OCI-LY7 (cell line): ENCODE measurements around the gene ZIC2.

Source experiments
- EZH2phosphoT487 ChIP-seq: fragments of 200-600 bp; sonication (generic); IDR thresholded peaks from 2 replicates; pipeline ENCODE4 v1.6.1; 2018; ENCODE audit warnings: low read depth, borderline replicate concordance, mild to moderate bottlenecking, mixed run types, antibody characterized with exemption, low read length, moderate library complexity, mixed read lengths
- TF ChIP-seq, protein P1 (sequence below): fragments of 200-600 bp; sonication (generic); conservative IDR thresholded peaks from 2 replicates; pipeline ENCODE4 v1.5.1; 2014; ENCODE audit warnings: mild to moderate bottlenecking, antibody characterized with exemption, low read length, moderate library complexity, mixed read lengths

DNA sequence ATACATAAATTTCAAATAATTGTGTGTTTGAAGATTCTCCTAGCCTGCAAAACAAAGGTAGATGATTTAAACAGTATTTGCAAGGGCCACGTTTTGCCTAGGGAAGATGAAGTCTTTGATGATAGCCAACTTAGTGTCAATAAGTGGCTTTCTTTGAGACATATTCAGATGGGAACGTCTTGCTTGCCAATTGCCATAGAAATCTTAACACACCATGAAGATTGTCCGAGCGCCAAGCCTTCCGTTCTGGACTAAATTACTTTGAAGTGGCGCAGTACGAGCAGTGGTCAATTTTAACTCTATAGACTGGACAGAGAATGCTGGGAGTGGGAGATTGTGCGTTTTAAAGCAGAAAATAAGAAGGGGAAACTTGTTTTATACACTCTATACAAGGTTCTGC lies 19.9 kb upstream of the ZIC2 start:
- no peak for TF ChIP-seq EZH2phosphoT487
- TF ChIP-seq, protein P1, sequence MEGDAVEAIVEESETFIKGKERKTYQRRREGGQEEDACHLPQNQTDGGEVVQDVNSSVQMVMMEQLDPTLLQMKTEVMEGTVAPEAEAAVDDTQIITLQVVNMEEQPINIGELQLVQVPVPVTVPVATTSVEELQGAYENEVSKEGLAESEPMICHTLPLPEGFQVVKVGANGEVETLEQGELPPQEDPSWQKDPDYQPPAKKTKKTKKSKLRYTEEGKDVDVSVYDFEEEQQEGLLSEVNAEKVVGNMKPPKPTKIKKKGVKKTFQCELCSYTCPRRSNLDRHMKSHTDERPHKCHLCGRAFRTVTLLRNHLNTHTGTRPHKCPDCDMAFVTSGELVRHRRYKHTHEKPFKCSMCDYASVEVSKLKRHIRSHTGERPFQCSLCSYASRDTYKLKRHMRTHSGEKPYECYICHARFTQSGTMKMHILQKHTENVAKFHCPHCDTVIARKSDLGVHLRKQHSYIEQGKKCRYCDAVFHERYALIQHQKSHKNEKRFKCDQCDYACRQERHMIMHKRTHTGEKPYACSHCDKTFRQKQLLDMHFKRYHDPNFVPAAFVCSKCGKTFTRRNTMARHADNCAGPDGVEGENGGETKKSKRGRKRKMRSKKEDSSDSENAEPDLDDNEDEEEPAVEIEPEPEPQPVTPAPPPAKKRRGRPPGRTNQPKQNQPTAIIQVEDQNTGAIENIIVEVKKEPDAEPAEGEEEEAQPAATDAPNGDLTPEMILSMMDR: no peak
